HepG2 (cell line): Measurements from ENCODE around the gene GPR162. TPM values are rescaled to one million over a fixed set of nuclear protein-coding genes. Genes with fewer than 3 reads are reported as not detected.
A peak's percentile ranks its signal among the peaks of the same experiment; 100 is the strongest.

Experiments used
- AGO2 ChIP-seq: fragments of 200-400 bp; formaldehyde crosslinking; optimal IDR thresholded peaks from 2 replicates; pipeline ENCODE3; 2017; ENCODE audit warnings: mild to moderate bottlenecking, low read depth, low read length, moderate library complexity
- AHDC1 ChIP-seq: sonication (generic); formaldehyde crosslinking; IDR thresholded peaks from 2 replicates; pipeline ENCODE4 v1.5.1; 2020; ENCODE audit warnings: mild to moderate bottlenecking, missing genetic modification reagents, borderline replicate concordance
- BRF2 ChIP-seq: sonication (generic); formaldehyde crosslinking; IDR thresholded peaks from 2 replicates; pipeline ENCODE4 v1.8.1; 2022; ENCODE audit warnings: mild to moderate bottlenecking, missing genetic modification reagents
- CREB3 ChIP-seq: sonication (generic); formaldehyde crosslinking; IDR thresholded peaks from 2 replicates; pipeline ENCODE4 v1.5.0; 2020; ENCODE audit warnings: missing genetic modification reagents
- HOXA9 ChIP-seq: sonication (generic); formaldehyde crosslinking; IDR thresholded peaks from 2 replicates; pipeline ENCODE4 v1.8.1; 2022; ENCODE audit warnings: missing genetic modification reagents, mild to moderate bottlenecking, moderate library complexity, borderline replicate concordance
- MIER2 ChIP-seq: IDR thresholded peaks from 2 replicates; pipeline ENCODE4 v1.6.1; 2016; ENCODE audit warnings: missing biosample characterization, missing genetic modification reagents
- MIER3 ChIP-seq: IDR thresholded peaks from 2 replicates; pipeline ENCODE4 v1.6.1; 2016; ENCODE audit warnings: missing compliant biosample characterization, borderline replicate concordance
- SALL1 ChIP-seq: sonication (generic); formaldehyde crosslinking; IDR thresholded peaks from 2 replicates; pipeline ENCODE4 v1.8.0; 2022; ENCODE audit warnings: mild to moderate bottlenecking, missing genetic modification reagents
- UBTF ChIP-seq: sonication (generic); formaldehyde crosslinking; IDR thresholded peaks from 2 replicates; pipeline ENCODE4 v1.4.0; 2020; ENCODE audit warnings: mild to moderate bottlenecking, missing genetic modification reagents
- ZNF350 ChIP-seq: sonication (generic); formaldehyde crosslinking; IDR thresholded peaks from 2 replicates; pipeline ENCODE4 v1.4.0; 2020; ENCODE audit warnings: mild to moderate bottlenecking, low read depth, missing genetic modification reagents, borderline replicate concordance
- polyA plus RNA-seq, 8 experiments: library from polyadenylated mRNA; depleted of rRNA in 3 of 8; stranded (reverse) in 7 of 8; unstranded in 1 of 8; fragments of >200 nt; fragmentation: Illumina TruSeq in 4 of 8; extraction: Trizol in 4 of 8; gene quantifications; 2 replicates each; pipeline versions ENCODE4 v1.2.1 to v1.2.3, GENCODE V29; 2011 to 2016; ENCODE audit warnings: low read depth in 4 of 8, missing spikeins in 1 of 8, mixed read lengths in 1 of 8; ENCODE audit not compliant: insufficient read depth in 1 of 8
- total RNA-seq, 5 experiments: library from RNA; depleted of rRNA; stranded (reverse); fragments of >200 nt; fragmentation: Illumina TruSeq; extraction: Trizol; gene quantifications; 2 replicates each; pipeline ENCODE4 v1.2.3, GENCODE V29; 2016; ENCODE audit warnings: low read depth in 1 of 5

GPR162 gene
- total and polyA plus RNA-seq, 2 of the 13 experiments (the other 11 are each of a cell fraction or from before 2014, with no cell fraction given): 0.08 TPM; not detected in 1

GRCh38 chr12:6826734-6827436 lies 5.3 kb downstream of the GPR162 start (continued):
- TF ChIP-seq BRF2 (CRISPR knock-in tag) (no peak), HOXA9 (CRISPR knock-in tag) (no peak), ZNF350 (CRISPR knock-in tag) (no peak), SALL1 (no peak), MIER3 (CRISPR knock-in tag) (no peak), UBTF (CRISPR knock-in tag) (no peak), CREB3 (no peak), AHDC1 (no peak), MIER2 (CRISPR knock-in tag) (no peak), AGO2 (peak; percentile 77)
